HG02610 (cell line): ENCODE data around the gene NIPAL4.
A peak's percentile ranks its signal among the peaks of the same experiment; 100 is the strongest.
"Not testable (repeated sequence)": the region's sequence is repeated elsewhere in the genome, so short reads cannot be mapped to it uniquely, and the experiment has no call there.

ENCODE experiments used
- ATAC-seq: cut with Tn5 transposase; IDR thresholded peaks from one replicate; pipeline ENCODE4 v1.9.1; 2021; ENCODE audit warnings: mild to moderate bottlenecking, moderate library complexity; ENCODE audit not compliant: unreplicated experiment

Gene NIPAL4

GRCh38 chr5:157481666-157482065, 21.7 kb downstream of the NIPAL4 start:
- ATAC-seq: no peak

DNA sequence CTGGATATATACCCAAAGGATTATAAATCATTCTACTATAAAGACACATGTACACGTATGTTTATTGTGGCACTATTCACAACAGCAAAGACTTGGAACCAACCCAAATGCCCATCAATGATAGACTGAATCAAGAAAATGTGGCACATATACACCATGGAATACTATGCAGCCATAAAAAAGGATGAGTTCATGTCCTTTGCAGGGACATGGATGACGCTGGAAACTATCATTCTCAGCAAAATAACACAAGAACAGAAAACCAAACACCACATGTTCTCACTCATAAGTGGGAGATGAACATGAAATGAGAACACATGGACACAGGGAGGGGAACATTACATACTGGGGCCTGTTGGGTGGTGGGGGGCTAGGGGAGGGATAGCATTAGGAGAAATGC, 22.7 kb downstream of the NIPAL4 start:
- ATAC-seq: not testable (repeated sequence)

- no peak for ATAC-seq
Measured at GRCh38 chr5:157484768-157485167, 24.8 kb downstream of the NIPAL4 start.

DNA sequence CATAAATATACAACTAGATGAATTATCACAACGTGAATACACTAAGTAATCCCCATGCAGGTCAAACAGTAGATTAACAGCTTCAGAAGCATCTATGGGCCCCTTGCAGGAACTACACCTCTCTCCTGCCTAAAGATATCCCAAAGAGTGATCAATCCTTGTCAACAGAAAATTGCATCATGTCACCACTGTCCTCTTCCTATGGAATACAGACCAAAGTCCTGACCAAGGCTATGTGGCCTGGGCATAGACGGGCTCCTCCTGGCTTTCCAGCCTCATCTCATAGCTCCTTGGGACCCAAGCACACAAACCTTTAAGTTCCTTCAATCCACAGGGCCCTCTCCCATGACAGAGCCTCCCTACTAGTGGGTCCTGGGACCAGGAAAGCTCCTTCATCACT, 25.3 kb downstream of the NIPAL4 start:
- no peak for ATAC-seq

- peak; percentile 10 for ATAC-seq
Measured at GRCh38 chr5:157485811-157486210, 25.8 kb downstream of the NIPAL4 start.

DNA sequence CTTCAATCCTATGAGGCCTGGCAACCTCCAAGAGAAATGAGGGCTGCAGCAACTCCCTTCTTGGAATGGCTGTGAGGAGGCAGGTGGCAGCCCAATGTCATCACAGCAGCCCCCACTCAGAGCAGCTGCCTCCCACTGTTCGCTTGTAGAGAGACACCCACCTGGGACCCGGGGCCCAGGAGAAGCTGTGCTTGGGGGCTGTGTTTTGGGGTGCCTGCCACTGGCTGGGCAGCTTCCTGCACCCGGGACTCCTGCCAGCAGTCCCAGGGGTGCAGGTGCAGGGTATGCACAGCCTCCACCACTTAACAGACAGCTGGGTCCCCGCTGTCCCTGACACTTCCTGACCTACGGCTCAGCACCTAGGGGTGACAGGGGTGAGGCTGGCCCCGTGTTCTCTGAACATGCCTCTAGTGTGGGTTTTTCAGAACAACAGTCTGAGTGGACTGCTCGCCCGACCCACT, 26.2 kb downstream of the NIPAL4 start:
- ATAC-seq: peak; percentile 34

- peak; percentile 33 for ATAC-seq
Measured at GRCh38 chr5:157486861-157487260, 26.8 kb downstream of the NIPAL4 start.

GRCh38 chr5:157487358-157487757, 27.3 kb downstream of the NIPAL4 start:
- ATAC-seq: no peak

DNA sequence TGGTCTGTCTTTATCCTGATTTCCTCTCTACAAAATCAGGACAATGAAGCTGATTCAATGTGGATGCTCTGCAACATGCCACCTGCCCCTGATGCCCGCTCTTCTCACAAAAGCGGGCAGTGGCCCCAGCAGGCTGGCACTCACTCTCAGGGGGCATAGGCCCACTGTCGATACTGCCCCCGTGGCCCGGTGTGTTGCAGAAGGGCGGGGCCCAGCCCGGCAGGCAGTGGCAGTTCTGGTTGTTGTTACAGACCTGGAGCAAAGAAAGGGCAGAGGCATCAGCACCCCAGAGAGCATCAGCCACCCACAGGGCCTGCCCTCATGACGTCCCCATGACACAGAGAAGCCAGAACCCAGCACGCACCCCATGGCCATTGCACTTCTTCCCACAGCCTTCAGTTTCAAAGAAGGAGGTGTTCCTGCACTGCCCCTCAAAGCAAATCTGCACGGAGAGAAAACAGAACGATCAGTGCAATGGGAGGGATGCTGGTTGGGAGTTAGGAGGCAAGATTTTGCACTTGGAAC, 31.5 kb downstream of the NIPAL4 start:
- ATAC-seq: no peak

DNA sequence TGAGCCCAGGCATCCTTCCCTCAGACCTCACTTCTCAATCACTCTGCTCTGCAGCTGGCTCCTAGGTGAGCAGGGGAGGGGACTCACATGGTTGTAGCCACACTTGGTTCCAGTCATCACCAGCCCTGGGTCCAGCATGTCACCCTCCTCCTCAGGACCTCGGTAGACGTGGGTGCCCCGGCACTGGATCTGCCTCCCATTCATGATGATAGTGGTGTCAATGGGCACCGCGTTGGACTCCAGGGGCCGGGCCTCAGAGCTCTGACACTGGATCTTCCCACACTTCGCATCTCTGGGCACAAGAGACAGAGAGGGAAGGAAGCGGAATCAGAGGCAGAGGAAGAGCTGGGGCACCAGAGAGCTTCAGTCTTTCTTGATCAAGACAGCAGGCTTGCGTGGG, 32.9 kb downstream of the NIPAL4 start:
- no peak for ATAC-seq

DNA sequence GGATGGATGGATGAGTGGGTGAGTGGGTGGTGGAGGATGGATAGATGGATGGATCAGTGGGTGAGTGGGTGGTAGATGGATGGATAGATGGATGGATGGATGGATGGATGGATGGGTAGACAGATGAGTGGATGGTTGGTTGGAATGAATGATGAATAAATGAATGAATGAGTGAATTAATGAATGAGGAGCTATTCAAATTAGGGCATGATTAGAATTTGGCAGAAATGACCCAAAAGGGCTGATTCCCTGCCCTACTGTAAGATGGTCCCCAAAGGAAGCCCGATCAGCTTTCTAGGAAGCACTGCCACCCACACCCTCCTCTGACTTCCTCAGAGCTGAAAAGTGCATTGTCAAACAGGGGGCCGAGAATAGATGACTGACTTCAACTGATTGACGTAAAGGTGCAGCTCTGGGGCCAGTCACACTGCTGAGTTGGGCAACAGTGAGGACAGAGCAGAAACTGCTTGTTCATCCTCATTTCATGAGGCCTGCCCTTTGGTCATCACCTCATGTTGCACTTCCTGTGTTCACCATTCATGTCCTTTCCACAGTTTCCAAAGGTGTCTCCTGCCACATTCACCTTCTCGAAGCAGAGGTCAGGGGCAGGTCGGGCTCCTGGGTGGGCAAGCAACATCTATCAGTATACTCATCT, 34.3 kb downstream of the NIPAL4 start:
- no peak for ATAC-seq

- no peak for ATAC-seq
Measured at GRCh38 chr5:157496864-157497263, 36.9 kb downstream of the NIPAL4 start.

- no peak for ATAC-seq
Measured at GRCh38 chr5:157497875-157498611, 38.0 kb downstream of the NIPAL4 start.

- peak; percentile 83 for ATAC-seq
Measured at GRCh38 chr5:157502143-157502647, 42.2 kb downstream of the NIPAL4 start.

DNA sequence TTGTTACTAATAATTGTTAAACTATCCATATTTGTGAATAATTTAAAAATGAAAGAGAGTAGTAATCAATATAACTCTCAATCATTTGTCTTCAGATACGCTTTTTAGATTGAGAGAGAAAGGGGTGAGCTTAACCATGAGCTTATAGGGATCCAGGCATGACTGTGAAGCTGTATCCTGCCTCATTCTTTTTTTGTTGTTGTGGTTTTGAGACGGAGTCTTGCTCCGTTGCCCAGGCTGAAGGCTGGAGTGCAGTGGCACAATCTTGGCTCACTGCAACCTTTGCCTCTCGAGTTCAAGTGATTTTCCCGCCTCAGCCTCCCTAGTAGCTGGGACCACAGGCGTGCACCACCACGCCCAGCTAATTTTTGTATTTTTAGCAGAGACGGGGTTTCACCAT, 44.0 kb downstream of the NIPAL4 start:
- ATAC-seq: no peak

DNA sequence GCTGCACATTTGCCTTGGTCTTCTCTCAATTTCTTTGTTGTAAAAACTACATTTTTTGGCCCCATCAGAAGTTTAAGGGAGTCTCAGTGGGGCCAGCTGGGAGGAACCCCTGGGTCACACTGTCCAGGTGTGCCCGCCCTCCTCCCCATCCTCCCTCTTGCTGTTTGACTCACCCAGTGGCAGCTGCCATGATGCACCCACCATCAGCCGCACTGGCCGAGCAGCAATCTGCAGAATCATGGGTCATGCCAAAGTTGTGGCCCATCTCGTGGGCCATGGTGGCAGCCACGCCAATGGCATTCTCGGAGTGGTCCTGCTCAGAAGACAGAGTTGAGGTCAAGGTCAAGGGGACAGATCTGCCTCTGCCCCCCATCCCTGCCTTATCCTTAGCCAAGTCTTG, 45.5 kb downstream of the NIPAL4 start:
- no peak for ATAC-seq

DNA sequence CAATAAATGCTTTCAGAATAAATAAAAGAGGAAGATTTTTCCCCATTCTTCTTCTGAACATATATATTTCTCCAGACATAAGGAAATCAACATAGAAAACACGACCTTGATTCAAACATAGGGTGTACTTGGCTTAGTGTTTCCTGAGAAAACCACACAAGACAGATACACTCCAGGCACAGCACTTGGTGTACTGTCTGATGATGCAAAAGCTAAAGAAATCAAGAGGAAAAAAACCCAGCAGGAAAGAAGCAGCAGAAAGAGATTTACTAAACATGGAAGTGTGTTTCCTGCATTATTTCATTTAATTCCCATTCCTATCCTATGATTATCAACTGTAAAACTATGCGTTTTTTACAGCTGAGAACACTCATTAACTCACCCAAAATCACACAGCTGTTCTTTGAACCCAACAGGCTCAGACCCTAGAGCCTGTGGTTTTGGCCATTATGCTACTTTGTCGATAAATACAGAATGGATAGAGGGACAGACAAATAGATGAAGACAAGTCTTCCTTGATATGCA, 46.1 kb downstream of the NIPAL4 start:
- no peak for ATAC-seq

DNA sequence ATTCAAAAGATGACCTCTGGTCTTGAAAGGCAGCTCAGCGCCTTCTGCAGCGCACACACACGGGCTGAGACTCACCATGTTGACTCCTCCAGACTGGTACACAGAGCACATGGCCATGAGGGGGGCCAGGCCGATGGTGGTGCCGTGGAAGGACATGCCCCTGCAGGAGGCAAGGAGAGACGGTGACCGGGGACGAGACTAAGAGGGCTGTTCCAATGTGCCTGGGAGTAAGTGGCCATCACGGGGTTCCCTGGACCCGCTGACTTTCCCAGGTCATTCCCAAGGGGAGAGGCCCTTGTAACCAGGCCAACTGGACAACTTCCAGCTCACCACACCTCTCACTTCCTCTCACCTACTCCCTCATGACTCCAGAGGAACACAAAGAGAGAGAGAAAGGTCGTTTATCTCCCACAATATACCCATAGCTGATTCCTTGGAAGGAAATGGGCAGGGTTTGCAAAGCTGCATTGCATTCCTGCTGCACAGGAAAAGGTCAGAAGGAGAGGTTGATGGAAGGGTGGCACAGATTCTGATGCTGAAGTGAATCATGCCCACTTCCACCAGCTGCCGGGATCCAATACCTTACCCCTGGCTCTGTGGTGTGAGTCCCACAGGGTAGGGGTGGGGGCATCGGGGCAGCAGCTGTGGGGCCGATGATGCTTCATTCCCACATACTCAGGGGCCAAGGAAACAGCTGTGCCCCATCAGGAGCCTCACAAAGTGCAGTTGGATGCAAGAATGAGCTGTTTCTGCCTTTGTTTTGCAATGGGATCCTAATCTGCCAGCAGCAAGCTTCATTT, 47.2 kb downstream of the NIPAL4 start:
- ATAC-seq: no peak

GRCh38 chr5:157509093-157509492, 49.1 kb downstream of the NIPAL4 start:
- ATAC-seq: peak; percentile 6

GRCh38 chr5:157509587-157509986, 49.6 kb downstream of the NIPAL4 start:
- peak; percentile 93 for ATAC-seq

GRCh38 chr5:157510682-157511081, 50.7 kb downstream of the NIPAL4 start:
- no peak for ATAC-seq
